C4-2B (cell line): Measurements from ENCODE around the gene THRB.

Experiments
- H3K27ac ChIP-seq: fragments of 450-650 bp; 2 replicates; pipeline ENCODE4 v1.5.1; 2017
- ZFX ChIP-seq: fragments of 450-650 bp; IDR thresholded peaks from 2 replicates; pipeline ENCODE4 v1.6.1; 2017
- TF ChIP-seq, protein P1 (sequence below): fragments of 450-650 bp; conservative IDR thresholded peaks from 2 replicates; pipeline ENCODE4 v1.5.1; 2017; ENCODE audit warnings: mild to moderate bottlenecking

Gene THRB

DNA sequence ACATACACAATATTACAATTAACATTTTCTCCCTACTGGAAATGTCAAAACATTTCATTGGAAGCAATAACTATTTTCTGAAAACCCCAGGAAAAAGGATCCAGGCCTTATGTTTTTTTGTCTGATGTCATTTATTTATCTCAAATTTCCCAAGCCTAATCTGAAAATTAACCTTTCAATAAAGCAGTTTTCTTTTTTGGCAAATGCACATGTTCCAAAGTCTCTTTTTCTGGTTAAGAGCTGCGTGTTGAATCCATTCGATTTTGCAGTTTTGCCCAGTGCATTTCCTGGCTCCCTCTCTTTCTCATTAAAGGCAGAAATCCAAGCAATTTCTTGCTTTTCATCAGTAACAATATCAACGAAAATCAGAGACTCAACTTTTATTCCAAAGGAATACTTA, 327.2 kb downstream of the THRB start:
- H3K27ac ChIP-seq = no peak overlapping the region
- TF ChIP-seq, protein P1, sequence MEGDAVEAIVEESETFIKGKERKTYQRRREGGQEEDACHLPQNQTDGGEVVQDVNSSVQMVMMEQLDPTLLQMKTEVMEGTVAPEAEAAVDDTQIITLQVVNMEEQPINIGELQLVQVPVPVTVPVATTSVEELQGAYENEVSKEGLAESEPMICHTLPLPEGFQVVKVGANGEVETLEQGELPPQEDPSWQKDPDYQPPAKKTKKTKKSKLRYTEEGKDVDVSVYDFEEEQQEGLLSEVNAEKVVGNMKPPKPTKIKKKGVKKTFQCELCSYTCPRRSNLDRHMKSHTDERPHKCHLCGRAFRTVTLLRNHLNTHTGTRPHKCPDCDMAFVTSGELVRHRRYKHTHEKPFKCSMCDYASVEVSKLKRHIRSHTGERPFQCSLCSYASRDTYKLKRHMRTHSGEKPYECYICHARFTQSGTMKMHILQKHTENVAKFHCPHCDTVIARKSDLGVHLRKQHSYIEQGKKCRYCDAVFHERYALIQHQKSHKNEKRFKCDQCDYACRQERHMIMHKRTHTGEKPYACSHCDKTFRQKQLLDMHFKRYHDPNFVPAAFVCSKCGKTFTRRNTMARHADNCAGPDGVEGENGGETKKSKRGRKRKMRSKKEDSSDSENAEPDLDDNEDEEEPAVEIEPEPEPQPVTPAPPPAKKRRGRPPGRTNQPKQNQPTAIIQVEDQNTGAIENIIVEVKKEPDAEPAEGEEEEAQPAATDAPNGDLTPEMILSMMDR = no peak
- TF ChIP-seq ZFX = no peak

DNA sequence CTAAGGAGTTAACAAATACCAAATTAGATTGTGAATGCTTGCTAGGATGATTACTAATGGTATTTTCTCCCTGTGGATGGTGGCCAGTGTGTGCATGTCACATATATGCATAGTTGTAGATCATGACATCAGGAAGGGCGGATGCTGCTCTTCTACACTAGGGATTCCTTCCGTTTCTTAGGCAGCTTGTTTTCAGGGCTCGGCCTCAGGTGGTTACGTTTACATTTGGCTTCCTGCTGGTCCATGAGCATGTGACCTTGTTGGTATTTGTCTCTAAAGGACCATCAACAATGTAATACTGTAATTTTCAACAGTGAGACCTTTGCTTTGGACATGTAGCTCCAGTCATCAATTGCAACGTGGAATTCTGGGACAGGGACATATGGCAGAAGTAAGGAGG, 328.1 kb downstream of the THRB start:
- no peak overlapping the region for H3K27ac ChIP-seq
- TF ChIP-seq, protein P1 = no peak
- no peak for TF ChIP-seq ZFX

DNA sequence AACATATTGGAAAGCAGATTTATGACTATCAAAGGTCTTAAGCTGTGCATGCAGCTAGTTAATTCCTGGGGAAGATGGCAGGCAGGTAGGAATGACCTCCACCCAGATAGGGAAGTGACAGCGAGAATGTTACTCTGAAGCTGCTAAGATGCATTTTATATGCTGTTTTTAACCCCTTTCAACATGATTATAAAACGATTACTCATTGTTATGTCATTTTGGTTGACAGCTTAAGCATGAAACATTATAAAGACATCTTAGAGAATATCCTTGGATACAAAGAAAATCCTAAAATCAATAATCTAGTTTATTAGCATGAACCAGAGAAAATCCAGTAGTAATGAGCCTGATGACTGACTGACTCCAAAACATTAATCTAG, 329.1 kb downstream of the THRB start:
- H3K27ac ChIP-seq = no peak overlapping the region

DNA sequence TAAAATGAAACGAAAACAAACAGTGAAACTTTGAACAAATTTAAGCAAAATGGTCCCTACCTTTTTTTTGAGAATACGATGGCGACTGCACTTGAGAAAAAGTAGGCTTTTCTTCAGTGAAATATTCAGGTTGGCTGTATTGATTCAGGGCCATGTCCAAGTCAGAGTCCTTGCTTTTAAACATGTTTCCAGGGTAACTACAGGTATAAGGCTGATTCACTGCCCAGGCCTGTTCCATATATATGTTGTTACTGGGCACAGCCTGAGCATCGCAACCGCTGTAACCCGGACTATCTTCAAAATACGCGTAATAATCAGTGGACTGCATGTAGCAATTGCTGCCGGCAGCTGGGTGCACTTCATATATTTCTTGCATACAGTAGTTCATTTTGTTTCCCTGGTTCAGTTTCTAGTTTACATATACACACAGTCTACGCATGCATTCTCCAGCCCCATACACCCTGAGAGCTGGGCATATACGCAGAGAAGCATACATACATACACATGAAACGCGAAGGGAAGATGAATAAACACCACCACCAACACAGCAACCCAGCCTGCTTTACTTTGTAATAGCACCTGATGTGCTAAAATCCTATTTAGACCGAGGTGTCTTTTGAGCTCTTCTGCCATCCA, 329.6 kb downstream of the THRB start:
- no peak overlapping the region for H3K27ac ChIP-seq
- TF ChIP-seq, protein P1 = no peak

More for the DNA sequence above, 329.1 kb downstream of the THRB start:
- TF ChIP-seq ZFX = no peak
- TF ChIP-seq, protein P1 = no peak

DNA sequence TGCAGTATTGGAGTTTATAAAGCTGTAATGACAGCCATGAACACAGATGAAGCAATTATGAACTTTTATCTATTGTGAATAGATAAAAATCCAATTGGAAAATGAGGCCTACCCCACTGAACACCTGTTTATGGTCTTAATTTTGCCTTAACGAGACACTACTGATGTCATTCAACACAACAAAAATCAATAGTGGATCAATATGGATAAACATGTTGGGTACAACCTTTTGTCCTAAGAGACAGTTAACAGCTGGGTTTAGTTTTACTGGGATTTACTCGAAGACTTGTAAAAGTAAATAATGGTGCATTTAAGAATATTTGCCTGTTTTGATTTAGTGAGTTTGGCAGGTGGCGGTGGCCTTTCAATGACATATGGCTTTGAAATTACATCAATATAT, 331.7 kb downstream of the THRB start:
- TF ChIP-seq, protein P1 = no peak
- TF ChIP-seq ZFX = no peak
- no peak overlapping the region for H3K27ac ChIP-seq

DNA sequence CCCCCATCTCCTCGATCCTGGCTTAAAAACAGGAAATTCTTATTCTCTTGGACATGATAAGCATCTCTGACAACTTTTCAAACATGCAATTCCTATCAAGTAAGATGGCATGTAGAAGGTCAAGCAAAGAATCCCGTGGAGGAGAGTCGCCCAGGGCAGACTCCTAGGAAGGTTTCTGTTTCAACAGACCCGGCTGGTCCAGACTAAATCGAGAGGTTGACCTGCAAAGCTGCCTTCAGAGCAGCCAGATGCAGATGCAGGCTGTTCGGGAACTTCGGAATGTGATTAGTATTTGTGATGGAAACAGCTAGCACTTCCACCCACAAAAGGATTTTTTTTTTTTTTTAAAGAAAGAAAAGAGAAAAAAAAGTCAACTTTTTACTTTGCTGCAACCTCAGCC, 332.8 kb downstream of the THRB start:
- H3K27ac ChIP-seq = no peak overlapping the region
- no peak for TF ChIP-seq ZFX
- TF ChIP-seq, protein P1 = no peak

DNA sequence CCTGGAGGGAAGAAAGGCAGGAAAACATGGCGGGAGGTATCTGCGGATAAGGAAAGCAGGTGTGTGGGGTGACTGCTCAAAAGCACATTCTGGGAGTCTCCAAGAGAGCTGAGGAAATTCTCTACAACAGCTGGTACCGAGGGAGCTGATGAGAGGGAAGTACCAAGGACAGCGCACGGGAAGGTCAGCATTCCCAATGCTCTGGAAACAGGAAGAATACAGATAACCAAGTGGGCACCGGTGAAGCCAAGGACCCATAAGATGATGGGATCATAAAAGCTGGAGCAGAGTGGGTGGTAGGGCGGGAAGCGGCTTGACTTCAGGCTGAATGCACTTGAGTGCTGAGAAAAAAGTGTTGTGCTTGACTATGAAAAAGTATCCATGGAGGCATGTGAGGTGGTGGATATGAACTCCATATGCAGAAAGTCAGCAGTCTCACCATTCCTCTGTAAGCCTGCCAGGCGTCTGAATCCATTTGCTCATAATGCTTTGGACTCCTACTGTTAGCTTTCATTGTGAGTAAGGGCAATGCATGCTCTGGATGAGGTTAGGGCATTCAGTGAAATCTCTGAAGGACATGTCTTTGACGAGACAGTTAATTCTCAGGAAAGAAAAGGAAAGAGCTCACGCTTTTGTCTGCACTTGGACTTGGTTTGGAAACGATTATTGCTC, 334.1 kb downstream of the THRB start:
- TF ChIP-seq, protein P1 = no peak
- TF ChIP-seq ZFX = no peak
- H3K27ac ChIP-seq = no peak overlapping the region
